PC-9 (cell line): Measurements from ENCODE around the gene HPS1. TPM values are rescaled to one million over a fixed set of nuclear protein-coding genes. Genes with fewer than 3 reads are reported as not detected.

Experiments used
- BruUV-seq: library from RNA; stranded (reverse); fragments of 400-500 nt; replicated peaks from 2 replicates; lab custom pipeline; 2021; lab: Mats Ljungman, UMichigan
- CTCF ChIA-PET: fragments of 300-600 bp; sonication (Branson Sonifier 250); formaldehyde crosslinking; loops from one replicate; lab custom pipeline; 2022; ENCODE audit warnings: antibody characterized with exemption; lab: Charles Lee
- POLR2A ChIA-PET: fragments of 300-600 bp; sonication (Branson Sonifier 250); formaldehyde crosslinking; loops from one replicate; lab custom pipeline; 2022; ENCODE audit warnings: antibody characterized with exemption; ENCODE audit not compliant: unreplicated experiment; lab: Charles Lee
- DNase-seq, 2 experiments: peaks; one replicate each; pipeline versions ENCODE4 v3.0.0 to v3.0.0-alpha.2; 2015 to 2022; ENCODE audit warnings: mixed read lengths in 1 of 2
- H2AFZ ChIP-seq: fragments of 200-600 bp; sonication (generic); 2 replicates; pipeline ENCODE4 v1.8.1; 2017; ENCODE audit warnings: antibody characterized with exemption
- H3F3A ChIP-seq: fragments of 200-600 bp; sonication (generic); 2 replicates; pipeline ENCODE4 v1.8.1; 2017; ENCODE audit warnings: antibody characterized with exemption, mild to moderate bottlenecking, low read depth; ENCODE audit not compliant: insufficient read depth
- H3K27ac ChIP-seq: fragments of 200-600 bp; sonication (generic); 2 replicates; pipeline ENCODE4 v1.6.1; 2016; ENCODE audit warnings: mixed run types
- H3K27me3 ChIP-seq: fragments of 200-600 bp; sonication (generic); 2 replicates; pipeline ENCODE4 v1.6.1; 2016; ENCODE audit warnings: low read depth, mixed run types; ENCODE audit not compliant: insufficient read depth
- H3K36me3 ChIP-seq: fragments of 200-600 bp; sonication (generic); 2 replicates; pipeline ENCODE4 v1.6.1; 2016; ENCODE audit warnings: low read depth, mixed run types
- H3K4me1 ChIP-seq: fragments of 200-600 bp; sonication (generic); replicated peaks from 2 replicates; pipeline ENCODE4 v1.6.1; 2016; ENCODE audit warnings: mixed run types; ENCODE audit not compliant: insufficient read depth
- H3K4me2 ChIP-seq: fragments of 200-600 bp; sonication (generic); 2 replicates; pipeline ENCODE4 v1.6.1; 2017; ENCODE audit warnings: mixed run types
- H3K4me3 ChIP-seq: fragments of 200-600 bp; sonication (generic); 2 replicates; pipeline ENCODE4 v1.6.1; 2016; ENCODE audit warnings: mixed run types
- H3K79me2 ChIP-seq: fragments of 200-600 bp; sonication (generic); 2 replicates; pipeline ENCODE4 v1.6.1; 2017; ENCODE audit warnings: low read depth, mixed run types
- H3K9me2 ChIP-seq: fragments of 200-600 bp; sonication (generic); 2 replicates; pipeline ENCODE4 v1.8.1; 2017; ENCODE audit warnings: mild to moderate bottlenecking; ENCODE audit not compliant: insufficient read depth
- H3K9me3 ChIP-seq: fragments of 200-600 bp; sonication (generic); 2 replicates; pipeline ENCODE4 v1.8.1; 2016; ENCODE audit warnings: low read depth; ENCODE audit not compliant: insufficient read depth
- H4K20me1 ChIP-seq: fragments of 200-600 bp; sonication (generic); 2 replicates; pipeline ENCODE4 v1.8.1; 2017; ENCODE audit not compliant: insufficient read depth
- CTCF ChIP-seq: fragments of 200-600 bp; sonication (generic); conservative IDR thresholded peaks from 2 replicates; pipeline ENCODE4 v1.6.1; 2017; ENCODE audit warnings: mixed run types, antibody characterized with exemption, mild to moderate bottlenecking, moderate library complexity
- EZH2 ChIP-seq: fragments of 200-600 bp; sonication (generic); IDR thresholded peaks from 2 replicates; pipeline ENCODE4 v1.8.0; 2017; ENCODE audit warnings: antibody characterized with exemption, low read depth
- intact Hi-C: fragments of 100-400 bp; cut with micrococcal nuclease; formaldehyde crosslinking; loops from one replicate; pipeline ENCODE4 v1.10.0; 2022; ENCODE audit not compliant: unreplicated experiment
- total RNA-seq: library from RNA; stranded (reverse); gene quantifications from 2 replicates; pipeline ENCODE4 v1.2.3, GENCODE V29; 2021

The HPS1 gene
- total RNA-seq, 1 experiment from 2014 or later, result 43.2 TPM

- intact Hi-C loops, result no loop called here
- CTCF ChIA-PET, result no interaction called here
- Histone ChIP-seq H3K9me2 (no peaks in the 10 kb centered on the region), H3K4me3 (no peak overlapping the region), H3K27me3 (no peaks in the 10 kb centered on the region), H3K4me2 (no peak overlapping the region), H4K20me1 (no peaks in the 10 kb centered on the region), H2AFZ (no peak overlapping the region), H3F3A (peaks cover 4% of the 10 kb centered on the region; the same call in 1 of the 2 replicates), H3K9me3 (no peaks in the 10 kb centered on the region), H3K27ac (no peak overlapping the region), H3K4me1 (peaks cover 8% of the 10 kb centered on the region), H3K79me2 (no peaks in the 10 kb centered on the region), H3K36me3 (peaks cover 8% of the 10 kb centered on the region; the same call in 1 of the 2 replicates)
- no peak for DNase-seq
- no TSS peak for BruUV-seq
- TF ChIP-seq EZH2, result no peak
- no peak for TF ChIP-seq CTCF
- POLR2A ChIA-PET, result no interaction called here
These were observed 8.0 kb downstream of the HPS1 start for GRCh38 chr10:98438715-98439114.

- Histone ChIP-seq H3K27ac (no peak overlapping the region), H3K9me2 (no peaks in the 10 kb centered on the region), H3K79me2 (no peaks in the 10 kb centered on the region), H3K9me3 (no peaks in the 10 kb centered on the region), H3F3A (peaks cover 4% of the 10 kb centered on the region; the same call in 1 of the 2 replicates), H3K27me3 (no peaks in the 10 kb centered on the region), H3K4me1 (peaks cover 8% of the 10 kb centered on the region), H4K20me1 (no peaks in the 10 kb centered on the region), H3K4me3 (no peak overlapping the region), H3K36me3 (0 out of 2 replicates have a peak, but pooled peaks cover 4% of the 10 kb centered on the region), H3K4me2 (no peak overlapping the region), H2AFZ (no peak overlapping the region)
- ChIA-PET CTCF (no interaction called here), POLR2A (no interaction called here)
- TF ChIP-seq EZH2 (no peak), CTCF (no peak)
- BruUV-seq, result no TSS peak
- intact Hi-C loops, result no loop called here
- DNase-seq, result no peak
These were observed 10.0 kb downstream of the HPS1 start for GRCh38 chr10:98436704-98437103.

- intact Hi-C loops, result no loop called here
- no peak for TF ChIP-seq CTCF
- no peak for TF ChIP-seq EZH2
These were observed 11.6 kb downstream of the HPS1 start for GRCh38 chr10:98435178-98435577.

More at GRCh38 chr10:98435178-98435577, 11.6 kb downstream of the HPS1 start:
- no peaks in the 10 kb centered on the region for H3K79me2 ChIP-seq
- DNase-seq, result no peak
- no peaks in the 10 kb centered on the region for H3K9me2 ChIP-seq
- H3K4me2 ChIP-seq, result no peak overlapping the region
- no peak overlapping the region for H2AFZ ChIP-seq
- H3K4me3 ChIP-seq, result no peak overlapping the region
- no peaks in the 10 kb centered on the region for H3K9me3 ChIP-seq
- BruUV-seq, result no TSS peak
- H3K4me1 ChIP-seq, result peaks cover 8% of the 10 kb centered on the region
- ChIA-PET POLR2A (no interaction called here), CTCF (no interaction called here)
- no peaks in the 10 kb centered on the region for H3K36me3 ChIP-seq
- H3K27me3 ChIP-seq, result no peaks in the 10 kb centered on the region
- H4K20me1 ChIP-seq, result no peaks in the 10 kb centered on the region
- peaks cover 4% of the 10 kb centered on the region; the same call in 1 of the 2 replicates for H3F3A ChIP-seq
- H3K27ac ChIP-seq, result no peak overlapping the region
